ENCODE measurements around the gene KCNH1. TPM values are rescaled to one million over a fixed set of nuclear protein-coding genes. Genes with fewer than 3 reads are reported as not detected.
"Not testable (repeated sequence)": the region's sequence is repeated elsewhere in the genome, so short reads cannot be mapped to it uniquely, and the experiment has no call there.

Gene KCNH1
- total RNA-seq, 1 experiment from 2014 or later = not detected

- Mint-ChIP-seq H3K9me3 (ENCODE audit: unreplicated experiment) (no peaks in the 10 kb centered on the region), H3K27ac (ENCODE audit: unreplicated experiment) (no peak overlapping the region), H3K4me3 (ENCODE audit: unreplicated experiment) (no peak overlapping the region), H3K27me3 (ENCODE audit: insufficient read depth, unreplicated experiment) (peaks cover 22% of the 10 kb centered on the region), H3K4me1 (ENCODE audit: low read depth, unreplicated experiment) (no peaks in the 10 kb centered on the region), H3K36me3 (ENCODE audit: insufficient read depth, unreplicated experiment) (no peaks in the 10 kb centered on the region)
- DNase-seq = no peak
- 0 out of 2 replicates have a peak, but pooled peaks cover 1% of the 10 kb centered on the region for H3K27me3 ChIP-seq (replicated peaks; ENCODE audit: control insufficient read depth, insufficient read depth, low read length)
- POLR2A ChIA-PET = no interaction called here
- no peaks in the 10 kb centered on the region for H3K36me3 ChIP-seq (ENCODE audit: control insufficient read depth, insufficient read depth, low read length)
- CTCF ChIA-PET = no interaction called here
- BruUV-seq (replicated peaks) = no TSS peak
- H3K4me3 ChIP-seq (ENCODE audit: low read depth, low read length) = no peak overlapping the region
- TF ChIP-seq CTCF (IDR thresholded peaks at IDR 0.05; ENCODE audit: insufficient read depth in 1 of 2, low read depth in 1 of 2, low read length in 1 of 2, severe bottlenecking in 1 of 2, unreplicated experiment in 1 of 2) = no peak
- no peaks in the 10 kb centered on the region for H3K9me3 ChIP-seq
- intact Hi-C loops (cut with micrococcal nuclease; ENCODE audit: unreplicated experiment) = no loop called here
- H3K4me1 ChIP-seq = no peaks in the 10 kb centered on the region
Observed at GRCh38 chr1:211007830-211008229, 126.1 kb downstream of the KCNH1 start.

- H3K27me3 Mint-ChIP-seq (ENCODE audit: insufficient read depth, unreplicated experiment) = peaks cover 15% of the 10 kb centered on the region
- POLR2A ChIA-PET; H3K36me3 ChIP-seq (ENCODE audit: control insufficient read depth, insufficient read depth, low read length); H3K36me3 Mint-ChIP-seq (ENCODE audit: insufficient read depth, unreplicated experiment); H3K9me3 Mint-ChIP-seq (ENCODE audit: unreplicated experiment); H3K27me3 ChIP-seq (replicated peaks; ENCODE audit: control insufficient read depth, insufficient read depth, low read length); BruUV-seq (replicated peaks); H3K4me3 Mint-ChIP-seq (ENCODE audit: unreplicated experiment); H3K4me3 ChIP-seq (ENCODE audit: low read depth, low read length); CTCF ChIA-PET; H3K9me3 ChIP-seq; H3K27ac Mint-ChIP-seq (ENCODE audit: unreplicated experiment); H3K4me1 ChIP-seq; DNase-seq; intact Hi-C loops (cut with micrococcal nuclease; ENCODE audit: unreplicated experiment); H3K4me1 Mint-ChIP-seq (ENCODE audit: low read depth, unreplicated experiment): not testable (repeated sequence)
Observed at GRCh38 chr1:210995931-210996330, 138.0 kb downstream of the KCNH1 start.

- intact Hi-C loops (cut with micrococcal nuclease; ENCODE audit: unreplicated experiment) = no loop called here
- CTCF ChIA-PET = no interaction called here
- Mint-ChIP-seq H3K36me3 (ENCODE audit: insufficient read depth, unreplicated experiment) (no peaks in the 10 kb centered on the region), H3K27ac (ENCODE audit: unreplicated experiment) (no peak overlapping the region), H3K27me3 (ENCODE audit: insufficient read depth, unreplicated experiment) (peaks cover 16% of the 10 kb centered on the region), H3K4me3 (ENCODE audit: unreplicated experiment) (no peak overlapping the region), H3K9me3 (ENCODE audit: unreplicated experiment) (no peaks in the 10 kb centered on the region), H3K4me1 (ENCODE audit: low read depth, unreplicated experiment) (no peaks in the 10 kb centered on the region)
- DNase-seq = no peak
- no peaks in the 10 kb centered on the region for H3K36me3 ChIP-seq (ENCODE audit: control insufficient read depth, insufficient read depth, low read length)
- TF ChIP-seq CTCF (IDR thresholded peaks at IDR 0.05; ENCODE audit: insufficient read depth in 1 of 2, low read depth in 1 of 2, low read length in 1 of 2, severe bottlenecking in 1 of 2, unreplicated experiment in 1 of 2) = no peak
- no peaks in the 10 kb centered on the region; the same call in 1 of the 2 replicates for H3K27me3 ChIP-seq (replicated peaks; ENCODE audit: control insufficient read depth, insufficient read depth, low read length)
- no peak overlapping the region for H3K4me3 ChIP-seq (ENCODE audit: low read depth, low read length)
- H3K4me1 ChIP-seq = no peaks in the 10 kb centered on the region
- no TSS peak for BruUV-seq (replicated peaks)
- POLR2A ChIA-PET = no interaction called here
- H3K9me3 ChIP-seq = no peaks in the 10 kb centered on the region
Observed at GRCh38 chr1:210992837-210993236, 141.1 kb downstream of the KCNH1 start.

- Mint-ChIP-seq H3K4me1 (ENCODE audit: low read depth, unreplicated experiment) (no peaks in the 10 kb centered on the region), H3K27me3 (ENCODE audit: insufficient read depth, unreplicated experiment) (peaks cover 23% of the 10 kb centered on the region), H3K4me3 (ENCODE audit: unreplicated experiment) (no peak overlapping the region), H3K36me3 (ENCODE audit: insufficient read depth, unreplicated experiment) (no peaks in the 10 kb centered on the region), H3K9me3 (ENCODE audit: unreplicated experiment) (no peaks in the 10 kb centered on the region), H3K27ac (ENCODE audit: unreplicated experiment) (no peak overlapping the region)
- CTCF ChIA-PET = no interaction called here
- TF ChIP-seq CTCF (IDR thresholded peaks at IDR 0.05; ENCODE audit: insufficient read depth in 1 of 2, low read depth in 1 of 2, low read length in 1 of 2, severe bottlenecking in 1 of 2, unreplicated experiment in 1 of 2) = no peak
- Histone ChIP-seq H3K4me3 (ENCODE audit: low read depth, low read length) (no peak overlapping the region), H3K9me3 (no peaks in the 10 kb centered on the region), H3K36me3 (ENCODE audit: control insufficient read depth, insufficient read depth, low read length) (no peaks in the 10 kb centered on the region), H3K27me3 (replicated peaks; ENCODE audit: control insufficient read depth, insufficient read depth, low read length) (no peaks in the 10 kb centered on the region; the same call in 1 of the 2 replicates), H3K4me1 (no peaks in the 10 kb centered on the region)
- intact Hi-C loops (cut with micrococcal nuclease; ENCODE audit: unreplicated experiment) = no loop called here
- no TSS peak for BruUV-seq (replicated peaks)
- no peak for DNase-seq
- POLR2A ChIA-PET = no interaction called here
Observed at GRCh38 chr1:210989905-210990304, 144.0 kb downstream of the KCNH1 start.
